Activated CD8-positive, alpha-beta T cell treated with anti-CD3 and anti-CD28 coated beads for 36 hours (primary cell): ENCODE data around the gene LTBP3. TPM values are rescaled to one million over a fixed set of nuclear protein-coding genes. Genes with fewer than 3 reads are reported as not detected.

Experiments used
- ATAC-seq: fragments of 200-7000 bp; cut with Tn5 transposase; one replicate; pipeline ENCODE4 v1.10.0; 2021; ENCODE audit warnings: mild to moderate bottlenecking, moderate library complexity
- CTCF ChIA-PET: fragments of 350-600 bp; sonication (Branson Sonifier 250); formaldehyde crosslinking; loops from one replicate; lab custom pipeline; 2021; ENCODE audit warnings: antibody characterized with exemption; lab: Charles Lee
- POLR2A ChIA-PET: fragments of 350-600 bp; sonication (Branson Sonifier 250); formaldehyde crosslinking; loops from one replicate; lab custom pipeline; 2021; ENCODE audit warnings: antibody characterized with exemption; lab: Charles Lee
- DNase-seq: peaks from one replicate; pipeline ENCODE4 v3.0.0-alpha.2; 2020
- H3K27ac Mint-ChIP-seq: one replicate; pipeline ENCODE4 v1.8.0; 2021; ENCODE audit warnings: mild to moderate bottlenecking, mixed read lengths
- H3K27me3 Mint-ChIP-seq: one replicate; pipeline ENCODE4 v1.8.0; 2021; ENCODE audit warnings: mixed read lengths
- H3K36me3 Mint-ChIP-seq: one replicate; pipeline ENCODE4 v1.8.0; 2021; ENCODE audit warnings: low read depth, mixed read lengths
- H3K4me1 Mint-ChIP-seq: one replicate; pipeline ENCODE4 v1.8.0; 2021; ENCODE audit warnings: low read depth, mixed read lengths
- H3K4me3 Mint-ChIP-seq: one replicate; pipeline ENCODE4 v1.8.0; 2021; ENCODE audit warnings: mild to moderate bottlenecking, moderate library complexity, mixed read lengths
- H3K9me3 Mint-ChIP-seq: one replicate; pipeline ENCODE4 v1.8.0; 2021; ENCODE audit warnings: mixed read lengths
- intact Hi-C: fragments of 100-400 bp; cut with micrococcal nuclease; formaldehyde crosslinking; loops from one replicate; pipeline ENCODE4 v1.10.0; 2022
- total RNA-seq, 2 experiments: library from RNA; stranded (reverse); gene quantifications; one replicate each; pipeline ENCODE4 v1.2.3, GENCODE V29; 2021
- TF ChIP-seq, protein P1 (sequence below): fragments of 200-600 bp; IDR thresholded peaks from one replicate; pipeline ENCODE4 v1.8.0; 2022; ENCODE audit warnings: antibody characterized with exemption, mild to moderate bottlenecking

The LTBP3 gene
- total RNA-seq, 2 experiments from 2014 or later: 55.4 to 56.0 TPM

GRCh38 chr11:65595131-65595530, 37.0 kb upstream of the LTBP3 start:
- DNase-seq (no peak), ATAC-seq (peak; percentile 11)
- Mint-ChIP-seq H3K4me1 (peaks cover 16% of the 10 kb centered on the region), H3K27ac (no peak overlapping the region), H3K27me3 (no peaks in the 10 kb centered on the region), H3K36me3 (peaks cover 11% of the 10 kb centered on the region), H3K9me3 (no peaks in the 10 kb centered on the region), H3K4me3 (no peak overlapping the region)
- ChIA-PET POLR2A (interaction anchor here (0.6 to 5.7 kb wide), 8 partner anchors 8 to 55 kb away, joined by 3 to 39 read pairs (median 6); partner anchors contain the start of genes EHBP1L1, MAP3K11 and PCNX3), CTCF (interaction anchor here (1.4 to 5.3 kb wide), 6 partner anchors 9 to 185 kb away, joined by 3 to 47 read pairs (median 18); partner anchors contain the start of gene MAP3K11)
- TF ChIP-seq, protein P1, sequence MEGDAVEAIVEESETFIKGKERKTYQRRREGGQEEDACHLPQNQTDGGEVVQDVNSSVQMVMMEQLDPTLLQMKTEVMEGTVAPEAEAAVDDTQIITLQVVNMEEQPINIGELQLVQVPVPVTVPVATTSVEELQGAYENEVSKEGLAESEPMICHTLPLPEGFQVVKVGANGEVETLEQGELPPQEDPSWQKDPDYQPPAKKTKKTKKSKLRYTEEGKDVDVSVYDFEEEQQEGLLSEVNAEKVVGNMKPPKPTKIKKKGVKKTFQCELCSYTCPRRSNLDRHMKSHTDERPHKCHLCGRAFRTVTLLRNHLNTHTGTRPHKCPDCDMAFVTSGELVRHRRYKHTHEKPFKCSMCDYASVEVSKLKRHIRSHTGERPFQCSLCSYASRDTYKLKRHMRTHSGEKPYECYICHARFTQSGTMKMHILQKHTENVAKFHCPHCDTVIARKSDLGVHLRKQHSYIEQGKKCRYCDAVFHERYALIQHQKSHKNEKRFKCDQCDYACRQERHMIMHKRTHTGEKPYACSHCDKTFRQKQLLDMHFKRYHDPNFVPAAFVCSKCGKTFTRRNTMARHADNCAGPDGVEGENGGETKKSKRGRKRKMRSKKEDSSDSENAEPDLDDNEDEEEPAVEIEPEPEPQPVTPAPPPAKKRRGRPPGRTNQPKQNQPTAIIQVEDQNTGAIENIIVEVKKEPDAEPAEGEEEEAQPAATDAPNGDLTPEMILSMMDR: no peak
- intact Hi-C loops: loop anchor here (2.0 kb wide), 1 partner anchor 14 kb away; no protein-coding TSS in a partner anchor

DNA sequence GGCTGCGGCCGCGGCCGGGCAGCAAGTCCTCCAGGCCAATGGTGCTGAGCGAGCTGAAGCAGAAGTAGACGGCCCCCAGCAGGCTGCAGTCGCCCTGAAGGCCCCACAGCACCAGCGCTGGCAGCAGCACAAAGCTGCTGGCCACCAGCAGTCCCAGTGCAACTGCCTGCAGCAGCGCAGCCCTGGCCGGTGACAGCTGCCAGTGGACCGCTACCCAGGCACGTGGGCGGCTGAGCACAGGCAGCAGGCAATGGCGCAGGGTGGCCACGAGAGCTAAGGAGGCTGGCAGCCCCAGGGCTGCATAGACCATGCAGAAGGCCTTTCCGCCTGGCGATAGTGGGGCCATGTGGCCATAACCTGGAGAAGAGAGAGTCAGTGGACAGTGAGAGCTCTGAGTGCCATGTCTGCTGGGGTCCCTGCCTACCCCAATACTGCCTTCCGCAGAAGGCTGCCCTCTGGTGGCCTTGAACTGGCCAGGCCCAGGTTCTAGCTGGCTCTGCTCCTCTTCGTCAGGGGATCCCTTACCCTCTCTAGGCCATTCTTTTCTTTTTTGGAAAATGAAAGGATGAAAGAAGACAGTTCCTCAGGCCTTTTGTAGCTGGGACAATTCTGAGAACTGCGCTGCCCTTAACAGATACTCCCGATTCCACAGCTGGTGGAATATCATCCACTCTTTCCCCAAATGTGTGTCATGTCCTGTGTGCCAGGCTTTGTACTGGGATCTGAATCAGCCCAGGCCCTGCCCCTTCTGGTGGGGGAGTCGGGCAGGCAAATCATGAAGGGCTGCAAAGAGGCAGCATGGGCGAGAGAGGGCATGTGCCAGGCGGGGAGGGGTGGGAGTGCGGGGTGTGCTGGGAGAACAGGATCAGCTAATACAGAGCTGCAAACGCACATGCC, 35.6 kb upstream of the LTBP3 start:
- intact Hi-C loops: loop anchor here (2.0 kb wide), 1 partner anchor 15 kb away; no protein-coding TSS in a partner anchor
- ATAC-seq (peak; percentile 24), DNase-seq (peak; percentile 73)
- H3K9me3 Mint-ChIP-seq: no peaks in the 10 kb centered on the region
- TF ChIP-seq, protein P1: peak; percentile 80
- CTCF ChIA-PET: interaction anchor here (0.6 to 5.3 kb wide), 28 partner anchors 8 to 264 kb away, joined by 3 to 47 read pairs (median 4); partner anchors contain the start of genes EHBP1L1, FAM89B, MAP3K11 and PCNX3
- H3K36me3 Mint-ChIP-seq: peaks cover 14% of the 10 kb centered on the region
- POLR2A ChIA-PET: interaction anchor here (0.7 to 5.7 kb wide), 16 partner anchors 11 to 94 kb away, joined by 3 to 39 read pairs (median 6); partner anchors contain the start of genes EHBP1L1, FAM89B, MALAT1 and MAP3K11
- no peaks in the 10 kb centered on the region for H3K27me3 Mint-ChIP-seq
- H3K27ac Mint-ChIP-seq: no peak overlapping the region
- H3K4me1 Mint-ChIP-seq: peaks cover 29% of the 10 kb centered on the region
- no peak overlapping the region for H3K4me3 Mint-ChIP-seq

DNA sequence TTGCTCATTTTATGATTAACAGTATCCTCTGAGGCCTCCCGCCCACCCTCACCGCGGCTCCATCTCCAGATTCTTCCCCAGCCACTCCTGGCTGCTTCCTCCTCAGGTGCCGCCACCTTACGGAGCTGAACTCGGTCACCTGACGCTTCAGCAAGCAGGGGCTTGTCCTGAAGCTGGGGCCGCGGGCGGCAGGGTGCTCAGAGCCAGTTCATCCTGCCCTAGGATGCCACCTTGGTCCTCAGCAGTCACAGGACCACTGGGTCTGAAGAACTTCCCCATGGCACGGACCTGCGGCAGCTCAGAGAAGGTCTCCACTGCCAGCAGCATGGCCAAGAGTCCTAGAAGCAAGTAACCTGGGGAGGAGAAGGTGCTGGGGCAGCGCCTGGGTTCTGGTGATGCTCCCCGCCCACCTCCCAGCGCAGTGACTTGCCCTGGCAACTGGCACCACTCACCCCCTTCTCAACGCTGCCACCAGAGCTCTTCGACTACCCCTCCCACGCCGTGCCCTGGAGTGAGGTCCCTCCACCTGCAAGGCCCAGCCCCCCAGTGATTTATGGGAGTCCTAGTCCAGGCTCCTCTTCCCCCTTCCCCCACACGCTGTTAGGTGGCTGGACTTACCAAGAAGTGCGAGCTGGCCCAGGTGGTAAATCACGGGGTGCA, 34.8 kb upstream of the LTBP3 start:
- TF ChIP-seq, protein P1: no peak
- Mint-ChIP-seq H3K9me3 (no peaks in the 10 kb centered on the region), H3K27me3 (no peaks in the 10 kb centered on the region), H3K4me1 (peaks cover 36% of the 10 kb centered on the region), H3K36me3 (peaks cover 14% of the 10 kb centered on the region), H3K27ac (no peak overlapping the region), H3K4me3 (no peak overlapping the region)
- CTCF ChIA-PET: interaction anchor here (0.6 to 5.3 kb wide), 26 partner anchors 7 to 263 kb away, joined by 3 to 47 read pairs (median 4); partner anchors contain the start of genes EHBP1L1, FAM89B, MAP3K11 and PCNX3
- POLR2A ChIA-PET: interaction anchor here (0.9 to 5.7 kb wide), 12 partner anchors 12 to 54 kb away, joined by 3 to 39 read pairs (median 6); partner anchors contain the start of genes EHBP1L1, FAM89B, MAP3K11 and PCNX3
- ATAC-seq: no peak
- intact Hi-C loops: no loop called here
- no peak for DNase-seq

DNA sequence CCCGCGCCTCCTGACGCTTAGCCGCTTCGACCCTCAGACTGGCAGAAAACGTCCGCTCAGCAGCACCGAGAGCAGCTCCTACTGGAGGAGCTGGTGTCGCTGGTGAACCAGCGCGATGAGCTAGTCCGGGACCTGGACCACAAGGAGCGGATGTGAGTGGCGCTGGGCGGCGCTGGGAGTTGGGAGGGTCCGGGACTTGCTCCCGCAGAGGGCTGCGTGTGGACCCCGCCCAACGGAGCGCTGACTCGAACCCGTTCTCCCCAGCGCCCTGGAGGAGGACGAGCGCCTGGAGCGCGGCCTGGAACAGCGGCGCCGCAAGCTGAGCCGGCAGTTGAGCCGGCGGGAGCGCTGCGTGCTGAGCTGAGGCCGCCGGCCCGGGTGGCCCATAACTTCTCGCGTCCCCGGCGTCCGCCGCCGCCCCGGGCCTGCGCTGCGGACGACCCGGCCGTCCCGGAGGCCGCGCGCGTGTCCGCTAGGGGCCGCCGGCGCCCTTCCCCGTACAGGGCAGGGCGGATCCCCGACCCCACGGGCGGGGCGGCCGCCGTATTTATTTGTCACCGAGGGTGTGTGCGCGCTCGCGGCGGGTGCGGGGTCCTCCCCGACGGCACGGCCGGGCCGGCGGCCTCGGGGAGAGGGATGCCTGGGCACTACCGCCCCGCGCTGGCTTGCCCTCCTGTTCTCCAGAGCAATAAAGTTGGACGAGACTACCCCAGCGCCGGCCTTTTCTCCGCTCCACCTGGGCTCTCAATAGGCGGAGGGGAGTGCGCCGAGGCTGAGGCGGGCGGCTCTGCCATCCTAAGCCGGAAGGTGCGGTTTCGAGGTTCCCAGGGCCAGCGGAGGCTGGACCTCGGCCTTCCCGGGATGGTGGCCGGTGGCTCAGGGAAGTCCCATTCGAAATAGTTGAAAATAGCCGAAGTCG, 34.0 kb upstream of the LTBP3 start:
- ATAC-seq (no peak), DNase-seq (no peak)
- no peak overlapping the region for H3K4me3 Mint-ChIP-seq
- no peaks in the 10 kb centered on the region for H3K27me3 Mint-ChIP-seq
- H3K9me3 Mint-ChIP-seq: no peaks in the 10 kb centered on the region
- H3K27ac Mint-ChIP-seq: no peak overlapping the region
- TF ChIP-seq, protein P1: no peak
- H3K4me1 Mint-ChIP-seq: peaks cover 44% of the 10 kb centered on the region
- H3K36me3 Mint-ChIP-seq: peaks cover 15% of the 10 kb centered on the region
- CTCF ChIA-PET: interaction anchor here (1.1 to 7.6 kb wide), 10 partner anchors 12 to 222 kb away, joined by 3 to 54 read pairs (median 12); partner anchors contain the start of genes EHBP1L1, FAM89B, MAP3K11 and ZNRD2
- POLR2A ChIA-PET: interaction anchor here (1.2 to 5.7 kb wide), 9 partner anchors 12 to 52 kb away, joined by 4 to 39 read pairs (median 6); partner anchors contain the start of genes EHBP1L1, FAM89B, MAP3K11 and PCNX3
- intact Hi-C loops: no loop called here
